GM10248 (cell line): ENCODE results near the gene RELT.
A peak's percentile ranks its signal among the peaks of the same experiment; 100 is the strongest.

Experiments used
- CTCF ChIA-PET: fragments of 300-600 bp; sonication (Branson Sonifier 250); formaldehyde crosslinking; extraction: SDS; loops from one replicate; lab custom pipeline; 2021; ENCODE audit warnings: antibody characterized with exemption; lab: Yijun Ruan, JAX
- POLR2A ChIA-PET: fragments of 350-650 bp; sonication (Branson Sonifier 250); formaldehyde crosslinking; extraction: SDS; loops from one replicate; lab custom pipeline; 2020; ENCODE audit warnings: antibody characterized with exemption; lab: Yijun Ruan, JAX
- DNase-seq: peaks from one replicate; pipeline ENCODE4 v3.0.0; 2012; ENCODE audit errors: extremely low spot score
- TF ChIP-seq, protein P1 (sequence below): IDR thresholded peaks from 2 replicates; pipeline ENCODE4 v1.5.1; 2012; ENCODE audit warnings: mild to moderate bottlenecking, low read depth; ENCODE audit errors: extremely low read depth, missing control alignments, control extremely low read depth

Gene RELT

DNA sequence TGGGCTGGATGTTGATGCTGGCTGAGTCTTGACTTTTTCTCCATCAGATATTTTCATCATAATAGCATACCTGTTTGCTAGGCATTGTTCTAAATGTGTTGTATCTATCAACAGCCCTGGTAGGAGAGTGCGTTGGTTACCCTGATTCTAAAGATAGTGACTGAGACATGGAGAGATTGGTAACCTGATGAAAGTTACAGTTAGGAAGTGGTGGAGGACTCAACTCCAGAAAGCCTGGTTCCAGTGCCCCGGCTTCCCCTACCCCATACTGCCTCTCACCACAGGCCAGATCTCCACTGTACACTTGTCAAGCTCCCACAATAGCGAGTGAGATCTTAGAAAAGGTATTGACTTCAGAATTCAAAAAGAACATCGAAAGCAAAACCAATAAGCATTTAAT, 22.8 kb upstream of the RELT start:
- ChIA-PET CTCF (interaction anchor here (6.6 to 10.0 kb wide), 3 partner anchors 13 to 40 kb away, joined by 106 to 209 read pairs (median 112); no protein-coding TSS in a partner anchor), POLR2A (no interaction called here)
- TF ChIP-seq, protein P1, sequence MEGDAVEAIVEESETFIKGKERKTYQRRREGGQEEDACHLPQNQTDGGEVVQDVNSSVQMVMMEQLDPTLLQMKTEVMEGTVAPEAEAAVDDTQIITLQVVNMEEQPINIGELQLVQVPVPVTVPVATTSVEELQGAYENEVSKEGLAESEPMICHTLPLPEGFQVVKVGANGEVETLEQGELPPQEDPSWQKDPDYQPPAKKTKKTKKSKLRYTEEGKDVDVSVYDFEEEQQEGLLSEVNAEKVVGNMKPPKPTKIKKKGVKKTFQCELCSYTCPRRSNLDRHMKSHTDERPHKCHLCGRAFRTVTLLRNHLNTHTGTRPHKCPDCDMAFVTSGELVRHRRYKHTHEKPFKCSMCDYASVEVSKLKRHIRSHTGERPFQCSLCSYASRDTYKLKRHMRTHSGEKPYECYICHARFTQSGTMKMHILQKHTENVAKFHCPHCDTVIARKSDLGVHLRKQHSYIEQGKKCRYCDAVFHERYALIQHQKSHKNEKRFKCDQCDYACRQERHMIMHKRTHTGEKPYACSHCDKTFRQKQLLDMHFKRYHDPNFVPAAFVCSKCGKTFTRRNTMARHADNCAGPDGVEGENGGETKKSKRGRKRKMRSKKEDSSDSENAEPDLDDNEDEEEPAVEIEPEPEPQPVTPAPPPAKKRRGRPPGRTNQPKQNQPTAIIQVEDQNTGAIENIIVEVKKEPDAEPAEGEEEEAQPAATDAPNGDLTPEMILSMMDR = no peak
- DNase-seq = no peak

DNA sequence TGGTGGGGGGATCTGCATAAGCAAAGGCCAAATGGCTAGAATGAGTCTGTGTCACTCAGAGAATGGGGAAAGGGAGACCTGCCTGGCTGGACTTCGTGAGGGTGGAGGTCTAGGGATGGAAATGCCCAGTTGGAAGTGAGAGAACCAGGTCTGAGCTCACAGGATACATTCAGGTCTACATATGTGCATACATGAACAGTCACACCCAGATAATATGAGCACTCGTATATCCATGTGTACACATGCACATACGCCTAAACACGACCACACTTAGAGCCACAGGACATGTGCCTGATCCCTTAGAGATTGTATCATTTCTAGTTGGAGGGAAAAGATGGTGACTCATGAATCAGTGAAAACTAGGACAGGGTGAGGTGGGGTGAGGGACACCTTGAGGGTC, 21.1 kb upstream of the RELT start:
- DNase-seq = no peak
- ChIA-PET CTCF (interaction anchor here (0.8 to 10.0 kb wide), 5 partner anchors 16 to 335 kb away, joined by 3 to 112 read pairs (median 16); no protein-coding TSS in a partner anchor), POLR2A (no interaction called here)
- TF ChIP-seq, protein P1 = no peak

DNA sequence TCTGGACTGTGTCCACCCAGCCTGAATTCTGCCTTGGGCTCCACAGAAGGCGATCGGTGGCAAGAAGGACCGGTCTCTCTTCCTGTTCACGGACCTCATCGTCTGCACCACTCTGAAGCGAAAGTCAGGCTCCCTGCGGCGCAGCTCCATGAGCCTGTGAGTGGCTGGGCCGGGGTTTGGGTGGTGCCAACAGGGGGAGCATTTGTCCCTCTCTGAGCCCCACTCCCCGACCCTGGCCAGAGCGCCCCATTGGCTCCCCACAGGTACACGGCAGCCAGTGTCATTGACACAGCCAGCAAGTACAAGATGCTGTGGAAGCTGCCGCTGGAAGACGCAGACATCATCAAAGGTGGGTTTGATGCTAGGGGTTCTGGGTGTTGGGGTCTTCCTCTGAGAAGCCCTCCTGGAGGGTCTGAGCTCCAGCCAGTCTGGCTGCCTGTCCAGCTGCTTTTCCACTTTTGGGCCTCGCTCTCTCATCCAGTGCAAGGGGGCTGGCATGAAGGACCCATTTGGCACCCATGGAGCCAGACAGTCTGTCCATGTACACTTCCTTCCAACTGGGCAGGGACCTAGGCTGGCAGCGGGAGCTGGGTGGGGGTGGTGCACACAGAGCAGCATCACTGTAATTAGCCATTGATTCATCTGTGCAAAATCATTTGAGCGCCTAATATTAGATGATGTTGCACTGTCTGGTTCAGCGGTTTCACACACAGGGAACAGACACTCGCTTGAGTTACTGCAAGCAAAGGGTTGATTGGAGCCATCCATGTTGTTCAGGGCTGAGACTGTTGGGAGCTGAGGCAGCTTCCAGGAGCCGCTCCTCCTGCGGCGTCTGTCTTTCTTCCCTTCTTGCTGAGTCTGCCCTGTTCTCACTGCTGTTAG, 19.0 kb upstream of the RELT start:
- TF ChIP-seq, protein P1 = no peak
- ChIA-PET POLR2A (no interaction called here), CTCF (interaction anchor here (1.1 to 4.6 kb wide), 7 partner anchors 10 to 303 kb away, joined by 3 to 17 read pairs (median 6); no protein-coding TSS in a partner anchor)
- DNase-seq = no peak

DNA sequence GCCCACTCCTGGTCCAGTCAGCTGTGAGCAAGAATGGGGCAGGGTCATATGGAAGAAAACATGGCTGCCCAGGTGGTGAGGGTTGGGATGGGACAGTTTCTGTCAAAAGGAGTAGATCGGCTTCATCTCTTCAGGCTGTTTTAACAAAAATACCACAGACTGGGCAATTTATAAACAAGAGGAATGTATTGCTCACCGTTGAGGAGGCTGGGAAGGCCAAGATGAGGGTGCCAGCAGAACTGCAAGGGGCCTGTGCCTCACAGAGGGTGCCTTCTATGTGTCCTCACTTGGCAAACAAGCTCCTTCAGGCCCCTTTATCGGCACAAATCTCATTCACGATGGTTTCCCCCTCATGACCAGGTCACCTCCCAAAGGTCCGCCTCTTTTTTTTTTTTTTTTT, 18.1 kb upstream of the RELT start:
- CTCF ChIA-PET = interaction anchor here (1.5 to 18.1 kb wide), 8 partner anchors 8 to 302 kb away, joined by 3 to 209 read pairs (median 6); no protein-coding TSS in a partner anchor
- POLR2A ChIA-PET = no interaction called here
- no peak for DNase-seq
- TF ChIP-seq, protein P1 = no peak

DNA sequence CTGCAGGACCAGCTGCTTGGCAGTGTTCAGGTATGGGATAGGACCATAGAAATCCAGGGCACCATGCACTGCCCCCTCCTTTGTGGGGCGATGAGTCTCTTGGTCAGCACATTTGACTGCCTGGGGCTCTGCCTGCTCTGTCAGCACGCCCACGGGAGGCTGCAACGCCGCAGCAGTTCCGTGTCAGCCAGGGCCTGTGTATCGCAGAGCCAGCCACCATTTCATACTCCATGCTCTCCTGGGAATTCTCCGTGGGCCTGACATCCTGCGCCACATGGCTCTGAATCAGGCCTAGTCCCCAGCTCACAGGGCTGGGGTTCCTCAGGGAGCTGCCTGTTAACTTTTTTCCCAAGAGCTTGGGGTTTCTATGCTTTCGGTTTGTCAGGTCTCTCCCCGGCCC, 16.9 kb upstream of the RELT start:
- TF ChIP-seq, protein P1 = no peak
- ChIA-PET POLR2A (no interaction called here), CTCF (interaction anchor here (1.0 to 18.1 kb wide), 10 partner anchors 9 to 302 kb away, joined by 3 to 209 read pairs (median 7); no protein-coding TSS in a partner anchor)
- no peak for DNase-seq

DNA sequence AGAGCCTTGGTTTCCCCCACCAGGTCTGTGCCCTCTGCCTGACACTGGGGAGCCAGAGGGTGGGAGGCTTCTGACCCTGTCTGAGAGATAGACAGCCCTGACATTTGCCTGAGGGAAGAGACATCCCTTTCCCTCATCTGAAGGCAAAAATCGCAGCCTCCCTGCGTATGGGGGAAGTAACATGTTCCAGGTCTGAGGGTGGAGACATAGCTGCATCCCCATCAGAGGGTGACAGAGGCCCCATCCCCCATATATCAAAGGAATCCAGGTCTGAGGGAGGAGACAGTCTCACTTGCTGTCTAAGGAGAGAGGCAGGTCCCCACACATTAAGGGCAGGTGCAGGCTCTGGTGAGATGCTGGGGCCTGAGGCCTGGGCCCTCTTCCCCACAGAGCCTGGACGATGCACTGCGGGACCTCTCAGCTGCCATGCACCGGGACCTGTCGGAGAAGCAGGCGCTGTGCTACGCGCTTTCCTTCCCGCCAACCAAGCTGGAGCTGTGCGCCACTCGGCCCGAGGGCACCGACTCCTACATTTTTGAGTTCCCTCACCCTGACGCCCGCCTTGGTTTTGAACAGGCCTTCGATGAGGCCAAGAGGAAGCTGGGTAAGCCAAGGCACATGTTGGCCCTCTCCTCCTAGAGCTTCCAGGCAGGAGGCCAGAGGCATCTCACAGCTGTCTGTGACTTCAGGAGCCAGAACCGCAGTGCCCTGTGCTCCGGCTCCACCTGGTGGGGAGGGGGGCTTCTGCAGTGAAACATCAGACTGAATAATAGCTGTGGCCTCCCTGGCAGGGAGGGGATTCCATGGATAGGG, 16.1 kb upstream of the RELT start:
- POLR2A ChIA-PET = no interaction called here
- TF ChIP-seq, protein P1 = peak; percentile 32
- CTCF ChIA-PET = interaction anchor here (0.7 to 18.1 kb wide), 11 partner anchors 10 to 301 kb away, joined by 3 to 209 read pairs (median 6); partner anchors contain the start of gene RELT
- DNase-seq = no peak
